Colonic mucosa (tissue), 4 donors: ENCODE measurements around the gene TANC1. TPM values are rescaled to one million over a fixed set of nuclear protein-coding genes. Genes with fewer than 3 reads are reported as not detected.

Source experiments
- DNase-seq: peaks from one replicate; pipeline ENCODE4 v3.0.0-alpha.2; 2020
- H3K27ac ChIP-seq: fragments of 200-600 bp; one replicate; pipeline ENCODE4 v1.8.0; 2021
- H3K27me3 ChIP-seq: fragments of 200-600 bp; one replicate; pipeline ENCODE4 v1.8.0; 2021
- H3K36me3 ChIP-seq: fragments of 200-600 bp; one replicate; pipeline ENCODE4 v1.8.0; 2021
- H3K4me1 ChIP-seq: fragments of 200-600 bp; one replicate; pipeline ENCODE4 v1.8.0; 2021; ENCODE audit warnings: mild to moderate bottlenecking
- H3K4me3 ChIP-seq: fragments of 200-600 bp; one replicate; pipeline ENCODE4 v1.8.0; 2021
- H3K9ac ChIP-seq, 2 donors: one replicate each; pipeline ENCODE4 v1.7.0; 2013; ENCODE audit warnings: control low read depth in 2 of 2, low read depth in 2 of 2, low read length in 2 of 2
- H3K9me3 ChIP-seq: fragments of 200-600 bp; one replicate; pipeline ENCODE4 v1.8.0; 2021
- CTCF ChIP-seq: fragments of 200-600 bp; IDR thresholded peaks from one replicate; pipeline ENCODE4 v1.8.0; 2022; ENCODE audit warnings: antibody characterized with exemption, mild to moderate bottlenecking
- intact Hi-C: fragments of 100-400 bp; cut with DNase I; formaldehyde crosslinking; loops from one replicate; pipeline ENCODE4 v1.14.1; 2022
- total RNA-seq, 2 donors: library from RNA; stranded (reverse); fragmentation: NEBNext Ultra II Directional in 1 of 2; extraction: Animal tissue kit (Norgen Biotek cat#: 25700) in 1 of 2; gene quantifications; one replicate each; pipeline ENCODE4 v1.2.1, GENCODE V29; 2021
- donor health status: healthy.
- donor health status: DM: no; HTN: no; CAD: no.
- donor health status: DM: no; HTN: no; CAD: no.

TANC1 gene
- total RNA-seq, 2 donors from 2014 or later = 28.3 to 32.7 TPM

DNA sequence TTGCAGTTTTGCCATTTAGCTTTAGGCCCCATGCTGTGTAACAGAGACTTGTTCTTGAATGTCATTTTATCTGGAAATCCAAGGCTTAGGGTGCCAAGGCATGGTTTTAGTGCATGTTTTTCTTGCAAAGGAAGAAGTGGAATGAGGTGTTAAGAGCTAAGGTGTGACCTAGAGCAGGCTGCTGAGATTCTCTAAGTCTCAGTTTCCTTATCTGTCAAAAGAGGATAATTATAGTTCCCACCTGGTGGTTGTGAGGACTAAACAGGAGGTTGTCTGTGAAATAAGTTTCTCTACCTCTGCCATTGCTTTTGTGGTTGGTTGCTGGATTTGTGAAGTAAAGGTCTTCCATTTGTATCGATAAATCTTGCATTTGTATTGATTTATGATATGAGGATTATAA, 82.0 kb downstream of the TANC1 start:
- Histone ChIP-seq H3K4me1 (peaks cover 3% of the 10 kb centered on the region), H3K27me3 (no peaks in the 10 kb centered on the region), H3K9me3 (no peaks in the 10 kb centered on the region), H3K36me3 (no peaks in the 10 kb centered on the region), H3K27ac (no peak overlapping the region), H3K4me3 (no peak overlapping the region), H3K9ac (no peak overlapping the region)
- intact Hi-C loops = no loop called here
- DNase-seq = no peak
- TF ChIP-seq CTCF = no peak

- no peaks in the 10 kb centered on the region for H3K36me3 ChIP-seq
- no peaks in the 10 kb centered on the region for H3K27me3 ChIP-seq
- no peak for TF ChIP-seq CTCF
- peaks cover 3% of the 10 kb centered on the region for H3K4me1 ChIP-seq
- H3K9ac ChIP-seq = no peak overlapping the region
- DNase-seq = no peak
- intact Hi-C loops = no loop called here
- no peak overlapping the region for H3K27ac ChIP-seq
- no peak overlapping the region for H3K4me3 ChIP-seq
- no peaks in the 10 kb centered on the region for H3K9me3 ChIP-seq
Observed at GRCh38 chr2:159051133-159051532, 82.7 kb downstream of the TANC1 start.

DNA sequence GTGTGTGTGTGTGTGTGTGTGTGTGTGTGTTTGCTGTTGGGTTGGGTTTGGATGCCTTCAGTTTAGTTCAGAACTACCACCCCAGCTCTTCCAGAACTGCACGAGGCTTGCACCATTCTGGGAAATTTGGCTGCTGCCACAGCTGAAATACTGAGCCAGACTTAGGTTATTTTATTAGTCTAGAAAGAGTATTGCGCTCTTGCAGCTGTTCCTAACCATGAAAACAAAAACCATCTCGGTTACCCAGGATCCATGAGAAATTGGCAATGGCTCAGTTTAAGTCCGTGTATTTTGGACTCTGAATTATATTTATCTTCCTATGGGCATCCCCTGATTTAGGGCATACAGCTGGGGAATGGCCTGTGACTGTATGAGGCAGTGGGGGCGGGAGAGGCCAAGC, 83.2 kb downstream of the TANC1 start:
- peak overlapping the region; percentile 8 for H3K27ac ChIP-seq
- H3K9ac ChIP-seq = no peak overlapping the region
- intact Hi-C loops = no loop called here
- DNase-seq = no peak
- no peaks in the 10 kb centered on the region for H3K9me3 ChIP-seq
- TF ChIP-seq CTCF = no peak
- H3K4me3 ChIP-seq = no peak overlapping the region
- H3K36me3 ChIP-seq = no peaks in the 10 kb centered on the region
- H3K27me3 ChIP-seq = no peaks in the 10 kb centered on the region
- peaks cover 3% of the 10 kb centered on the region for H3K4me1 ChIP-seq

DNA sequence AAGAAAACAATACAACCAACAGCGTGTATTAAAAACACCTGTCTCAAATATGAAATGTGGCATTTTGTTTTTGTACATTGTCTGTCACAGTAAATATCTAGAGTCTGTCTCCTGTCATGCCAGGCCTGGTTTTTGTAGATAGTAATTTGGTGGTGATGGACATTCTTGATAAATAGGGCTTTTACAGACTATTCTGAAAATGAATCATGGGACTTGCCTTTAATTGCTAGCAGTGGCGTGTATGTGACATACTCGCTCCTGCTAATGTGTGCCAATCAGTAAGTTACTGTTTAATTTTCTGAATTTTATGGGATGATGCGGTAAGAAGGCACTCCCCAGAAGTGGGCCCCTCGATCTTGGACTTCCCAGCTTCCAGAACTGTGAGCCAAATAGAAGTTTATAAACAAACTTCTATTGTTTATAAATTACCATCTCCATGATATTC, 83.7 kb downstream of the TANC1 start:
- H3K9me3 ChIP-seq = no peaks in the 10 kb centered on the region
- peaks cover 3% of the 10 kb centered on the region for H3K4me1 ChIP-seq
- H3K27ac ChIP-seq = peak overlapping the region; percentile 8
- no peak for DNase-seq
- intact Hi-C loops = no loop called here
- H3K36me3 ChIP-seq = no peaks in the 10 kb centered on the region
- no peak overlapping the region for H3K4me3 ChIP-seq
- no peaks in the 10 kb centered on the region for H3K27me3 ChIP-seq
- no peak overlapping the region for H3K9ac ChIP-seq
- no peak for TF ChIP-seq CTCF

GRCh38 chr2:159053161-159054031, 85.0 kb downstream of the TANC1 start:
- Histone ChIP-seq H3K27me3 (no peaks in the 10 kb centered on the region), H3K9ac (no peak overlapping the region), H3K9me3 (no peaks in the 10 kb centered on the region), H3K36me3 (no peaks in the 10 kb centered on the region), H3K4me3 (no peak overlapping the region), H3K4me1 (peaks cover 3% of the 10 kb centered on the region), H3K27ac (no peak overlapping the region)
- no peak for DNase-seq
- intact Hi-C loops = no loop called here
- no peak for TF ChIP-seq CTCF
